Calu3 (cell line): ENCODE data around the gene SART3. TPM values are rescaled to one million over a fixed set of nuclear protein-coding genes. Genes with fewer than 3 reads are reported as not detected.

Source experiments
- BruUV-seq: library from RNA; stranded (reverse); fragments of 400-500 nt; replicated peaks from 2 replicates; lab custom pipeline; 2021; lab: Mats Ljungman, UMichigan
- CTCF ChIA-PET: fragments of 300-600 bp; sonication (Branson Sonifier 250); formaldehyde crosslinking; loops from one replicate; lab custom pipeline; 2022; ENCODE audit warnings: antibody characterized with exemption; lab: Charles Lee
- DNase-seq: peaks from one replicate; pipeline ENCODE4 v3.0.0; 2022
- H3K27ac Mint-ChIP-seq: one replicate; pipeline ENCODE4 v1.8.0; 2022; ENCODE audit warnings: mixed read lengths; ENCODE audit not compliant: unreplicated experiment
- H3K27me3 Mint-ChIP-seq: one replicate; pipeline ENCODE4 v1.8.0; 2022; ENCODE audit warnings: mixed read lengths; ENCODE audit not compliant: unreplicated experiment
- H3K36me3 Mint-ChIP-seq: one replicate; pipeline ENCODE4 v1.8.0; 2022; ENCODE audit warnings: mild to moderate bottlenecking, moderate library complexity, mixed read lengths; ENCODE audit not compliant: insufficient read depth, unreplicated experiment
- H3K4me1 Mint-ChIP-seq: one replicate; pipeline ENCODE4 v1.8.0; 2022; ENCODE audit warnings: mild to moderate bottlenecking, low read depth, mixed read lengths; ENCODE audit not compliant: unreplicated experiment
- H3K4me3 Mint-ChIP-seq: one replicate; pipeline ENCODE4 v1.8.0; 2022; ENCODE audit warnings: mild to moderate bottlenecking, low read depth, moderate library complexity, mixed read lengths; ENCODE audit not compliant: unreplicated experiment
- H3K9me3 Mint-ChIP-seq: one replicate; pipeline ENCODE4 v1.8.0; 2022; ENCODE audit warnings: low read depth, mixed read lengths; ENCODE audit not compliant: unreplicated experiment
- intact Hi-C: fragments of 100-400 bp; cut with micrococcal nuclease; formaldehyde crosslinking; loops from one replicate; pipeline ENCODE4 v1.10.0; 2022; ENCODE audit not compliant: unreplicated experiment
- total RNA-seq: library from RNA; stranded (reverse); gene quantifications from 2 replicates; pipeline ENCODE4 v1.2.3, GENCODE V29; 2022
- TF ChIP-seq, protein P1 (sequence below): fragments of 200-600 bp; IDR thresholded peaks from one replicate; pipeline ENCODE4 v1.8.0; 2022; ENCODE audit warnings: antibody characterized with exemption; ENCODE audit not compliant: unreplicated experiment

The SART3 gene
- total RNA-seq, 1 experiment from 2014 or later, result 91.7 TPM

DNA sequence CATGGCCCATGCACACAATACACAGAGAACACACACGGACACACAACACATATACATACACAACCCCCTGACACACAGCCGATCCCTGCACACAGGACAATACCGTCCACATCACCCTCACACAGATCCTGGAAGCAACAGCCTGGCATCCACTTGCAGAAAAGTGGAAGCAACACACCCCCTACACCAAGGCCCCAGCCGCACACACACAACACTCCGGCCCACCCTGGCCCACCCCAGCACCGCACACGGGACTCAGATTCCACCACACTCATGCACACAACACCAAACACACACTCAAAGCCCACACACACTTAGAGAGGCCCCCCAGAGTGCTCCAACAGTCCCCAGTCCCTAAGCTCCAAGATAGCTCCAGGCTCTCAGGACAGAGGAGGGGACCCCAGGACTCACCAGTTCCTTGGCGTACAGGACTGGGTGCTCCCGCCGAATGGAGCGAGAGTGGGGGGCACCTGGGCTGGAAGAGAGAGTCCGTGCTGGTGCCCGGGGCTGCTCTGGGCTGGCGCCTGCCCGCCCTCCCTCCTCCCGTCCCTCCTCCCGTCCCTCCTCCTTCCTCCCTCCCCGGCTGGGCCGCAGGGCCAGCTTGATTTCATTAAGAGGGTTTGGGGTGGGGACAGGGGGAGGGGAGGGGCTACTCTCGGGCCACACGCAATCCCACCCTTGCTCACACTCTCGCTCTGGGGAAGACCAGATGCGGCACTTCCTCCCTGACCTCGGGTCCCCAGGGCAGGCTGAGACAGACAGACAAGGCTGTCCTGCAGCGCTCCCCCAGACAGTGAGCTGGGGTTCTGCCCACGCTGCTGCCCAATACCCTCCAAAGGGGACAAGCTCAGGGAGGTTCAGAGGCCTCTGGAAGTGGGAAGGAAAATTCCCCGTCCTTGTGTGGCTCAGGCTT is 36.8 kb upstream of the SART3 start, which contains the start of gene TMEM119:
TMEM119 (minus strand) TSS at position 526 of the 913 bp plus-strand sequence. CDS start 5,701 bp downstream, outside the sequence.
- Mint-ChIP-seq H3K9me3 (no peaks in the 10 kb centered on the region), H3K4me1 (no peaks in the 10 kb centered on the region), H3K36me3 (no peaks in the 10 kb centered on the region), H3K27ac (no peak within 1 kb of the TSS), H3K4me3 (no peak within 1 kb of the TSS), H3K27me3 (peaks cover 37% of the 10 kb centered on the region)
- CTCF ChIA-PET, result interaction anchor here (0.7 kb wide), 1 partner anchor 198 kb away, joined by 3 read pairs; no protein-coding TSS in a partner anchor
- intact Hi-C loops, result no loop called here
- BruUV-seq, result no TSS peak
- no peak for DNase-seq
- TF ChIP-seq, protein P1, sequence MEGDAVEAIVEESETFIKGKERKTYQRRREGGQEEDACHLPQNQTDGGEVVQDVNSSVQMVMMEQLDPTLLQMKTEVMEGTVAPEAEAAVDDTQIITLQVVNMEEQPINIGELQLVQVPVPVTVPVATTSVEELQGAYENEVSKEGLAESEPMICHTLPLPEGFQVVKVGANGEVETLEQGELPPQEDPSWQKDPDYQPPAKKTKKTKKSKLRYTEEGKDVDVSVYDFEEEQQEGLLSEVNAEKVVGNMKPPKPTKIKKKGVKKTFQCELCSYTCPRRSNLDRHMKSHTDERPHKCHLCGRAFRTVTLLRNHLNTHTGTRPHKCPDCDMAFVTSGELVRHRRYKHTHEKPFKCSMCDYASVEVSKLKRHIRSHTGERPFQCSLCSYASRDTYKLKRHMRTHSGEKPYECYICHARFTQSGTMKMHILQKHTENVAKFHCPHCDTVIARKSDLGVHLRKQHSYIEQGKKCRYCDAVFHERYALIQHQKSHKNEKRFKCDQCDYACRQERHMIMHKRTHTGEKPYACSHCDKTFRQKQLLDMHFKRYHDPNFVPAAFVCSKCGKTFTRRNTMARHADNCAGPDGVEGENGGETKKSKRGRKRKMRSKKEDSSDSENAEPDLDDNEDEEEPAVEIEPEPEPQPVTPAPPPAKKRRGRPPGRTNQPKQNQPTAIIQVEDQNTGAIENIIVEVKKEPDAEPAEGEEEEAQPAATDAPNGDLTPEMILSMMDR, result no peak

DNA sequence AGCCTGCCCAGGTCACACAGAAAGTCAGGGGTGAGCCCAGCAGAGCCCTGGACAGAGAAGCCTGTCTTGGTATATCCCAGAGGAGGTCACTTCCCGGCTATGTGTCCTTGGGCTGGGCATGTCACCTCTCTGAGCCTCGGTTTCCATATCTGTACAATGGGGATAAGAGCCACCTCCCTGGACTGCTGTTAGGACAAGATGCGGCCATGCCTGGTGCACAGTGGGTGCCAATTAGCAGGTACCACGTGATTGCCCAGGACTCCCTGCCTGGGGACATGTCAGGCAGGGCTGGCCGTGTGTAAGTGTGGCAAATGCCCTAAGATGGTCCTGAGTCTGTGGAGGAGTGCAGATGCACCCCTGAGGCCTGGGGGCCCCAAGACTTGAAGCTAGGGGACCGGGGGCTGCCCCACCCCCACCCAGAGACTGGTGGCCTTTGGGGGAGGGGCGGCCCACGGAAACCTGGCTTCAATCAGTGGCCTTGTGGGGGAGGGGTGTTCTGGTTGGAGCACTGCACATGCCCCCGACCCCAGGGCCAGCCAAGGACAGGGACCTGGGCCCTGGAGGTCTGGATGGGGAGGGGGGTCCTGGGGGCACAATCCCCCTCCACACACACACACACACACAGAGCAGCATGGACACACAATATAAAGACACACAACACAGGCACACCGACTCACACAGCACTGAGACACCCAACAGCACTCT is 36.0 kb upstream of the SART3 start:
- Mint-ChIP-seq H3K27ac (no peak overlapping the region), H3K9me3 (no peaks in the 10 kb centered on the region), H3K36me3 (no peaks in the 10 kb centered on the region), H3K4me3 (no peak overlapping the region), H3K4me1 (no peaks in the 10 kb centered on the region), H3K27me3 (peaks cover 37% of the 10 kb centered on the region)
- no peak for DNase-seq
- TF ChIP-seq, protein P1, result no peak
- CTCF ChIA-PET, result no interaction called here
- no TSS peak for BruUV-seq
- intact Hi-C loops, result no loop called here

DNA sequence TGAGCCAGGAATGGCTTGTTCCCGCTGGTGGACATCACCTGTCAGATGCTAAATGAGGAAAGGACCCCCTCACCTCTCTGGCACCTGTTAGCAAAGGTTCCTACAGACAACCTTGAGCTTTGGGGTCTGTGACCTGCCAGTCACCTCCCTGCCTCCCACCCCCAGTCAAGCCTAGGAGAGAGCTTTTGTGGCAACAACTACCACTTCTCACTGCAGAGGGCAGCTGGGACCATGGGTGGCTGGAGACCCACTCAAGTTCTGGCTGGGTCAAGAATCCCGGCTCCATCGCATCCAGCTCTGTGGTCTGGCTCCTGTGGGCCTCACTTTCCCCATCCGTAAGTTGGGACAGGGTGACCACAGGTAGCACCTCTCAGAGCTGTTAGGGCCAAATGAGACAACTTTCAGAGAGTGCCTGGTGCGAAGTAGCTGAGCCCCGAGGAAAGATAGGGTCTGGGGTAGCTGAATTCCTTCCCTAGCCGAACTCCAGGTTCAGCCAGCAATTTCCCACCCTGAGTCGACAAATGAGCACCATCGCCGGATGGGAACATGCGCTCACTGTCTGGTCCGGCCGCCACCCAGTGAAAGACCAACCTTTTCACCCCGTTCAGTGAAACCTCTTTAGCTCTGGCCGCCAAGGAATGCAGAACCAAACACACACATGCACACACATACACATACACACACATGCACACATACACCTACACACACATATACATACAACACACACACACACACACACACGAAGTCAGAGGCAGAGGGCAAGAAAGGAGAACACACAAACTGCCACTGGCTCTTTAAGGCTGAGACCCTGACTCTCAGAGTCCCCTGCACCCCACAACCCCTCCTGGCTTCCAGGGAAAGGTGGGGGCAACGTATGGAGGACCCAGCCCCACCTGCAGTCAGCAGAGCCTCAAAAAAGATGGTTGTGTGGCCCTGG is 35.0 kb upstream of the SART3 start:
- CTCF ChIA-PET, result interaction anchor here (1.0 kb wide), 1 partner anchor 16 kb away, joined by 3 read pairs; no protein-coding TSS in a partner anchor
- DNase-seq, result no peak
- no peak overlapping the region for H3K27ac Mint-ChIP-seq
- intact Hi-C loops, result no loop called here
- no peaks in the 10 kb centered on the region for H3K9me3 Mint-ChIP-seq
- TF ChIP-seq, protein P1, result no peak
- H3K4me1 Mint-ChIP-seq, result no peaks in the 10 kb centered on the region
- no TSS peak for BruUV-seq
- no peaks in the 10 kb centered on the region for H3K36me3 Mint-ChIP-seq
- no peak overlapping the region for H3K4me3 Mint-ChIP-seq
- peaks cover 42% of the 10 kb centered on the region for H3K27me3 Mint-ChIP-seq
